ENCODE results near the gene CDC73.

CDC73 gene

GRCh38 chr1:193299038-193299437, 177.2 kb downstream of the CDC73 start:
- DNase-seq, result no peak

- DNase-seq, result no peak
These were observed 179.9 kb downstream of the CDC73 start for GRCh38 chr1:193301746-193302145.

- DNase-seq, result peak in 1 of 5 donors; percentile 12
These were observed 182.0 kb downstream of the CDC73 start for GRCh38 chr1:193303849-193304248.
